Fibroblast of upper back skin (primary cell): ENCODE measurements around the gene HIVEP3.

Experiments
- DNase-seq: peaks from one replicate; pipeline ENCODE4 v3.0.0-alpha.2; 2013

HIVEP3 gene

GRCh38 chr1:41661428-41662060 lies 257.2 kb downstream of the HIVEP3 start:
- no peak for DNase-seq

- peak; percentile 26 for DNase-seq
Measured at GRCh38 chr1:41660570-41661427, 257.9 kb downstream of the HIVEP3 start.

- DNase-seq = no peak
Measured at GRCh38 chr1:41659903-41660302, 258.8 kb downstream of the HIVEP3 start.

GRCh38 chr1:41659159-41659495 lies 259.6 kb downstream of the HIVEP3 start:
- DNase-seq = no peak

GRCh38 chr1:41658431-41659158 lies 260.1 kb downstream of the HIVEP3 start:
- DNase-seq = no peak

- no peak for DNase-seq
Measured at GRCh38 chr1:41657679-41658295, 260.9 kb downstream of the HIVEP3 start.

GRCh38 chr1:41656825-41657500 lies 261.8 kb downstream of the HIVEP3 start:
- DNase-seq = no peak

GRCh38 chr1:41656068-41656467 lies 262.7 kb downstream of the HIVEP3 start:
- peak; percentile 31 for DNase-seq

GRCh38 chr1:41655632-41656031 lies 263.1 kb downstream of the HIVEP3 start:
- no peak for DNase-seq

GRCh38 chr1:41653574-41653973 lies 265.1 kb downstream of the HIVEP3 start:
- no peak for DNase-seq

GRCh38 chr1:41652384-41653265 lies 266.1 kb downstream of the HIVEP3 start:
- no peak for DNase-seq

GRCh38 chr1:41650028-41650880 lies 268.5 kb downstream of the HIVEP3 start:
- no peak for DNase-seq

- DNase-seq = no peak
Measured at GRCh38 chr1:41649396-41650027, 269.2 kb downstream of the HIVEP3 start.

GRCh38 chr1:41648844-41649243 lies 269.9 kb downstream of the HIVEP3 start:
- DNase-seq = no peak

- DNase-seq = no peak
Measured at GRCh38 chr1:41648230-41648629, 270.5 kb downstream of the HIVEP3 start.

- DNase-seq = no peak
Measured at GRCh38 chr1:41647221-41648135, 271.2 kb downstream of the HIVEP3 start.

GRCh38 chr1:41646186-41646585 lies 272.5 kb downstream of the HIVEP3 start:
- DNase-seq = no peak

GRCh38 chr1:41645062-41645461 lies 273.7 kb downstream of the HIVEP3 start:
- DNase-seq = no peak
